HCT116 (cell line): ENCODE measurements around the gene PSTPIP1. TPM values are rescaled to one million over a fixed set of nuclear protein-coding genes. Genes with fewer than 3 reads are reported as not detected.

Experiments
- ATAC-seq: fragments of 200-7000 bp; cut with Tn5 transposase; 2 replicates; pipeline ENCODE4 v1.9.1; 2020; ENCODE audit warnings: mild to moderate bottlenecking, moderate library complexity
- BruUV-seq: library from RNA; stranded (reverse); fragments of 400-500 nt; replicated peaks from 2 replicates; lab custom pipeline; 2021; lab: Mats Ljungman, UMichigan
- CTCF ChIA-PET: fragments of 300-600 bp; sonication (Branson Sonifier 250); formaldehyde crosslinking; loops from one replicate; lab custom pipeline; 2021; ENCODE audit warnings: antibody characterized with exemption; lab: Charles Lee
- POLR2A ChIA-PET: fragments of 300-600, 350-600 bp; sonication (Branson Sonifier 250); formaldehyde crosslinking; loops from one replicate; lab custom pipeline; 2021; ENCODE audit warnings: antibody characterized with exemption; lab: Charles Lee
- RAD21 ChIA-PET, 2 experiments: fragments of 300-600 bp; sonication (Branson Sonifier 250); formaldehyde crosslinking; loops; one replicate each; lab custom pipeline; 2023; ENCODE audit warnings: low total read pairs in 2 of 2; ENCODE audit not compliant: uncharacterized antibody in 2 of 2, unreplicated experiment in 2 of 2, low non-redundant PET in 1 of 2; lab: Charles Lee
- DNase-seq: peaks from one replicate; pipeline ENCODE4 v3.0.0-alpha.2; 2010; ENCODE audit warnings: low read depth, low spot score
- H2AFZ ChIP-seq: fragments of 200-600 bp; shearing (Covaris generic), sonication (generic); 2 replicates; pipeline ENCODE4 v1.6.1; 2017; ENCODE audit warnings: low read depth, mixed run types, mixed read lengths, antibody characterized with exemption, low read length; ENCODE audit not compliant: poor library complexity, severe bottlenecking
- H3K27ac ChIP-seq: 2 replicates; pipeline ENCODE4 v1.5.1; 2012; ENCODE audit warnings: low read depth, low read length
- H3K27me3 ChIP-seq: fragments of 200-600 bp; sonication (generic); 2 replicates; pipeline ENCODE4 v1.6.1; 2016; ENCODE audit warnings: mixed run types, low read length, mixed read lengths; ENCODE audit not compliant: insufficient read depth
- H3K36me3 ChIP-seq, 2 experiments: fragments of 200-500 bp in 1 of 2; fragments of 200-600 bp in 1 of 2; sonication (Bioruptor generic) in 1 of 2; sonication (generic) in 1 of 2; 2 replicates each; pipeline versions ENCODE4 v1.5.1 to v1.6.1; 2014 to 2016; ENCODE audit warnings: low read length in 2 of 2, inconsistent platforms in 1 of 2, mixed read lengths in 1 of 2, mixed run types in 1 of 2; ENCODE audit not compliant: insufficient read depth in 2 of 2, control insufficient read depth in 1 of 2
- H3K4me1 ChIP-seq, 2 experiments: fragments of 200-600 bp in 1 of 2; sonication (generic) in 1 of 2; 2 replicates each; pipeline versions ENCODE4 v1.5.1 to v1.6.1; 2012 to 2017; ENCODE audit warnings: low read length in 2 of 2, inconsistent platforms in 1 of 2, mild to moderate bottlenecking in 1 of 2, mixed read lengths in 1 of 2, mixed run types in 1 of 2, moderate library complexity in 1 of 2; ENCODE audit not compliant: insufficient read depth in 2 of 2, control insufficient read depth in 1 of 2
- H3K4me2 ChIP-seq: fragments of 200-600 bp; sonication (generic); 2 replicates; pipeline ENCODE4 v1.6.1; 2017; ENCODE audit warnings: mixed run types, low read length, mixed read lengths
- H3K4me3 ChIP-seq, 2 experiments: fragments of 200-600 bp in 1 of 2; sonication (generic) in 1 of 2; replicated peaks in 1 of 2; 2 replicates each; pipeline ENCODE4 v1.5.1; 2011 to 2016; ENCODE audit warnings: low read length in 2 of 2, control low read depth in 1 of 2, low read depth in 1 of 2, mild to moderate bottlenecking in 1 of 2, mixed read lengths in 1 of 2, mixed run types in 1 of 2
- H3K79me2 ChIP-seq: fragments of 200-600 bp; sonication (generic); 2 replicates; pipeline ENCODE4 v1.6.1; 2017; ENCODE audit warnings: mild to moderate bottlenecking, mixed run types, low read length, moderate library complexity, mixed read lengths; ENCODE audit not compliant: insufficient read depth
- H3K9ac ChIP-seq: fragments of 200-600 bp; sonication (generic); 2 replicates; pipeline ENCODE4 v1.6.1; 2016; ENCODE audit warnings: low read length, mixed read lengths
- H3K9me2 ChIP-seq: fragments of 200-600 bp; sonication (generic), shearing (Covaris generic); 2 replicates; pipeline ENCODE4 v1.6.1; 2017; ENCODE audit warnings: mixed run types, mild to moderate bottlenecking, moderate library complexity; ENCODE audit not compliant: insufficient read depth
- H3K9me3 ChIP-seq, 2 experiments: fragments of 200-500 bp in 1 of 2; fragments of 200-600 bp in 1 of 2; sonication (Bioruptor generic) in 1 of 2; sonication (generic) in 1 of 2; 2 replicates each; pipeline ENCODE4 v1.6.1; 2014 to 2017; ENCODE audit warnings: low read length in 2 of 2, mixed read lengths in 2 of 2, inconsistent platforms in 1 of 2, low read depth in 1 of 2, mild to moderate bottlenecking in 1 of 2, mixed run types in 1 of 2, moderate library complexity in 1 of 2; ENCODE audit not compliant: control insufficient read depth in 1 of 2, insufficient read depth in 1 of 2
- H4K20me1 ChIP-seq: fragments of 200-600 bp; sonication (generic), shearing (Covaris generic); 2 replicates; pipeline ENCODE4 v1.6.1; 2017; ENCODE audit warnings: mixed run types, mild to moderate bottlenecking, moderate library complexity; ENCODE audit not compliant: insufficient read depth
- POLR2A ChIP-seq: IDR thresholded peaks from 2 replicates; pipeline ENCODE4 v1.7.0; 2011; ENCODE audit warnings: borderline replicate concordance; ENCODE audit not compliant: insufficient read depth, insufficient read length; ENCODE audit errors: extremely low read depth
- POLR2AphosphoS5 ChIP-seq: IDR thresholded peaks from 2 replicates; pipeline ENCODE4 v1.6.1; 2011; ENCODE audit warnings: mild to moderate bottlenecking, low read depth, low read length, moderate library complexity
- SP1 ChIP-seq: IDR thresholded peaks from 2 replicates; pipeline ENCODE4 v1.6.1; 2012; ENCODE audit warnings: low read depth
- ZNF274 ChIP-seq: fragments of 200-500 bp; sonication (Bioruptor generic); IDR thresholded peaks from 2 replicates; pipeline ENCODE4 v1.6.1; 2014; ENCODE audit warnings: mild to moderate bottlenecking, low read depth, low read length, inconsistent platforms
- intact Hi-C: fragments of 100-400 bp; cut with micrococcal nuclease; formaldehyde crosslinking; loops from 2 replicates; pipeline ENCODE4 v1.10.0; 2022
- total RNA-seq: library from RNA; stranded (reverse); gene quantifications from one replicate; pipeline ENCODE4 v1.2.1, GENCODE V29; 2021; ENCODE audit not compliant: unreplicated experiment

Gene PSTPIP1
- total RNA-seq, 1 experiment from 2014 or later, result 0.79 TPM

- intact Hi-C loops, result loop anchor here (5.0 kb wide), 1 partner anchor 802 kb away; no protein-coding TSS in a partner anchor
- RAD21 ChIA-PET, result no interaction called here
- CTCF ChIA-PET, result no interaction called here
- TF ChIP-seq POLR2A, result no peak
- TF ChIP-seq ZNF274, result no peak
- no peak for TF ChIP-seq POLR2AphosphoS5
- no peak overlapping the region for H3K27ac ChIP-seq
- DNase-seq, result no peak
- H3K9ac ChIP-seq, result no peak overlapping the region
- no peak overlapping the region for H2AFZ ChIP-seq
- POLR2A ChIA-PET, result no interaction called here
- no peak overlapping the region for H3K4me3 ChIP-seq
- ATAC-seq, result no peak
- no peak overlapping the region for H3K4me2 ChIP-seq
- no TSS peak for BruUV-seq
- no peaks in the 10 kb centered on the region for H3K27me3 ChIP-seq
- no peaks in the 10 kb centered on the region for H4K20me1 ChIP-seq
- no peaks in the 10 kb centered on the region for H3K9me3 ChIP-seq
- no peaks in the 10 kb centered on the region for H3K9me2 ChIP-seq
- H3K4me1 ChIP-seq, result no peaks in the 10 kb centered on the region
- H3K36me3 ChIP-seq, result no peaks in the 10 kb centered on the region
- H3K79me2 ChIP-seq, result no peaks in the 10 kb centered on the region
Observed at GRCh38 chr15:77020348-77021087, 25.6 kb downstream of the PSTPIP1 start.

- BruUV-seq, result no TSS peak
- POLR2A ChIA-PET, result no interaction called here
- no peak overlapping the region for H3K4me3 ChIP-seq
- H3K9me2 ChIP-seq, result no peaks in the 10 kb centered on the region
- no peak overlapping the region for H3K27ac ChIP-seq
- ATAC-seq, result no peak
- H3K4me2 ChIP-seq, result no peak overlapping the region
- no peak for DNase-seq
- no peaks in the 10 kb centered on the region for H4K20me1 ChIP-seq
- H3K9me3 ChIP-seq, result no peaks in the 10 kb centered on the region
- H3K9ac ChIP-seq, result no peak overlapping the region
- no peaks in the 10 kb centered on the region for H3K27me3 ChIP-seq
- CTCF ChIA-PET, result no interaction called here
- H3K36me3 ChIP-seq, result no peaks in the 10 kb centered on the region
- H3K79me2 ChIP-seq, result no peaks in the 10 kb centered on the region
- intact Hi-C loops, result loop anchor here (5.0 kb wide), 1 partner anchor 801 kb away; no protein-coding TSS in a partner anchor
- RAD21 ChIA-PET, result no interaction called here
- no peak for TF ChIP-seq SP1
- TF ChIP-seq, all 23 proteins: peak for 0
- Histone ChIP-seq H2AFZ (no peak overlapping the region), H3K4me1 (no peaks in the 10 kb centered on the region)
Observed at GRCh38 chr15:77021088-77021481, 26.2 kb downstream of the PSTPIP1 start.
